HFF-Myc (cell line): Measurements from ENCODE around the gene DTNA.

Source experiments
- DNase-seq: peaks from one replicate; pipeline ENCODE4 v3.0.0-alpha.2; 2011; ENCODE audit warnings: low read depth; ENCODE audit errors: extremely low read depth
- H3K4me3 ChIP-seq: replicated peaks from 2 replicates; pipeline ENCODE4 v1.5.1; 2011; ENCODE audit warnings: low read depth, mild to moderate bottlenecking, control low read depth, low read length
- CTCF ChIP-seq: IDR thresholded peaks from 2 replicates; pipeline ENCODE4 v1.5.1; 2012; ENCODE audit warnings: mild to moderate bottlenecking, low read depth, low read length, control low read depth; ENCODE audit errors: missing control alignments

Gene DTNA

GRCh38 chr18:34933909-34934661, 224.0 kb downstream of the DTNA start:
- H3K4me3 ChIP-seq = no peak overlapping the region
- TF ChIP-seq CTCF = no peak
- DNase-seq = no peak

- no peak for TF ChIP-seq CTCF
- no peak overlapping the region for H3K4me3 ChIP-seq
- no peak for DNase-seq
Observed at GRCh38 chr18:34936772-34937171, 226.7 kb downstream of the DTNA start.

GRCh38 chr18:34938090-34938489, 228.0 kb downstream of the DTNA start:
- no peak for TF ChIP-seq CTCF
- DNase-seq = no peak
- H3K4me3 ChIP-seq = no peak overlapping the region
